GM10266 (cell line): Measurements from ENCODE around the gene LAMB1.

Source experiments
- DNase-seq: peaks from one replicate; pipeline ENCODE4 v3.0.0; 2012; ENCODE audit errors: extremely low spot score
- TF ChIP-seq, protein P1 (sequence below): IDR thresholded peaks from 2 replicates; pipeline ENCODE4 v1.5.1; 2012; ENCODE audit warnings: mild to moderate bottlenecking, low read depth; ENCODE audit not compliant: control insufficient read depth, insufficient read depth; ENCODE audit errors: missing control alignments

Gene LAMB1

DNA sequence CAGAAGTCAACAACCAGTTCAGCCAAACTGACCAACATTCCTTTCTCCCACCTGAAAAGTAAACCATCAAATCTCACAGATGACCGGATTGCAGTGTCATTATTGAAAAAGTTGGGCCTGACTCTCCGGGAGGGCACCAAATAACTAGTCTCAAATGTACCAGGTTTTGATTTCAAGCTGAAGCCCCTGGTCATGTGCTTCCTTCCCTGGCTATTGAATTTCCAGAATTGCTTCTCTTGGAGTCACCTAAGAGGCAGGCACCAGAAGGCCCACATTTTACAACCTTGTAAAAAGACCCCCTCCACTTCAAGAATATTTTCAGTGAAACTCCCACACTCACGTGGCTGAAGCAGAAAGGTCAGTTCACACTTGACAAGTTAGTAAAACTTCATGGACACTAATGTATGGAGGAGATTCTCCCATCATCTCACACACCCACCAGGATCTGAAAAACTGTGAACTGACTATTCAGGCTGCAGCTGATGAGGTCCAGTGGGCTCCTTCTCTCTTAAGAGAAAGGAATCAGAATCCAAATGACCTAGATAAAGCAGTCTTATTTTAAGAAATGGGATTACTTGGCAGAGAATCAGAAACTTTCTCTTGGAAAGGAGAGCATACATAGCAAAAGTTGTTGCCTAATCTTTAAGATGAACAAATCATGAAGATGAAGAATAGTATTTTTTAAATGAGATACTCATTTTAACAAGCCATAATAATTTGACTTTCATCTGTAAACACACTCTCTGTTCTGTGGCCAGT is 58.4 kb downstream of the LAMB1 start:
- no peak for DNase-seq
- TF ChIP-seq, protein P1, sequence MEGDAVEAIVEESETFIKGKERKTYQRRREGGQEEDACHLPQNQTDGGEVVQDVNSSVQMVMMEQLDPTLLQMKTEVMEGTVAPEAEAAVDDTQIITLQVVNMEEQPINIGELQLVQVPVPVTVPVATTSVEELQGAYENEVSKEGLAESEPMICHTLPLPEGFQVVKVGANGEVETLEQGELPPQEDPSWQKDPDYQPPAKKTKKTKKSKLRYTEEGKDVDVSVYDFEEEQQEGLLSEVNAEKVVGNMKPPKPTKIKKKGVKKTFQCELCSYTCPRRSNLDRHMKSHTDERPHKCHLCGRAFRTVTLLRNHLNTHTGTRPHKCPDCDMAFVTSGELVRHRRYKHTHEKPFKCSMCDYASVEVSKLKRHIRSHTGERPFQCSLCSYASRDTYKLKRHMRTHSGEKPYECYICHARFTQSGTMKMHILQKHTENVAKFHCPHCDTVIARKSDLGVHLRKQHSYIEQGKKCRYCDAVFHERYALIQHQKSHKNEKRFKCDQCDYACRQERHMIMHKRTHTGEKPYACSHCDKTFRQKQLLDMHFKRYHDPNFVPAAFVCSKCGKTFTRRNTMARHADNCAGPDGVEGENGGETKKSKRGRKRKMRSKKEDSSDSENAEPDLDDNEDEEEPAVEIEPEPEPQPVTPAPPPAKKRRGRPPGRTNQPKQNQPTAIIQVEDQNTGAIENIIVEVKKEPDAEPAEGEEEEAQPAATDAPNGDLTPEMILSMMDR = no peak

DNA sequence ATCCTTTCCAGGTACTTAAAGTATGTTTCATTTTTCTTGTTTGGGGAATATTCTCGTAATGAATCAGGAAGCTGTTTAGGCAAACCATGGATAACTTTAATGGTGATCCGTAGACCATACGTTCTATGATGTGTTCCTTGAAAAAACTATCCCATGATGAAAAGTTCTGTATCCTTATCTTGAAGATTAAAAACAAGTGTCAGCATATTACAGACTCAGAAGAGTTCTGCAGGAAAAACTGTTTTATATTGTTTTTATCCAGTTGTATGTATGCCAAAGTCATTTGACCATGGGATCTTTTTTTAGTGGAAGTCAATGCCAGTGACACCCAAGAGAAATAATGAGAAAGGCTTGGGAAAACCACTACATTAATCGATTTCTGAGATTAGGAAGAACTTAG is 59.9 kb downstream of the LAMB1 start:
- TF ChIP-seq, protein P1 = no peak
- DNase-seq = no peak

DNA sequence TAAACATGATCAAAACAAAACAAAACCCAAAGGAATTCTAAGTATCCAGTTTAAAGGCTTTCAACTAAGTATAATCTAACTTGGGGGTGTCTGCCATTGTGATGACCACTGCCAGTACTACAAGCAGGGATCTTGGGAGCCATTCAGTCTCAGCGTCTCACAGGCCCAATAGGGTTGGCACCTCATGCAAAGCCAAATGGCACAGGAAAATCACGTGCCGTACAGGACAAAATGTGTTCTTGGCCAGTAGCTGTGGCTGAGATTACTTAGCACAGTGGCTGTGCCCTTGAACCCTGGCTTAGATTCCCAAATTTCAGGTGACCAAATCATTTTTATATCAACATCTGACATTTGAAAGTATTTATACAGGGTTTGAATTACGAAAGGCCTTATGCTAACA is 62.0 kb downstream of the LAMB1 start:
- TF ChIP-seq, protein P1 = no peak
- no peak for DNase-seq

DNA sequence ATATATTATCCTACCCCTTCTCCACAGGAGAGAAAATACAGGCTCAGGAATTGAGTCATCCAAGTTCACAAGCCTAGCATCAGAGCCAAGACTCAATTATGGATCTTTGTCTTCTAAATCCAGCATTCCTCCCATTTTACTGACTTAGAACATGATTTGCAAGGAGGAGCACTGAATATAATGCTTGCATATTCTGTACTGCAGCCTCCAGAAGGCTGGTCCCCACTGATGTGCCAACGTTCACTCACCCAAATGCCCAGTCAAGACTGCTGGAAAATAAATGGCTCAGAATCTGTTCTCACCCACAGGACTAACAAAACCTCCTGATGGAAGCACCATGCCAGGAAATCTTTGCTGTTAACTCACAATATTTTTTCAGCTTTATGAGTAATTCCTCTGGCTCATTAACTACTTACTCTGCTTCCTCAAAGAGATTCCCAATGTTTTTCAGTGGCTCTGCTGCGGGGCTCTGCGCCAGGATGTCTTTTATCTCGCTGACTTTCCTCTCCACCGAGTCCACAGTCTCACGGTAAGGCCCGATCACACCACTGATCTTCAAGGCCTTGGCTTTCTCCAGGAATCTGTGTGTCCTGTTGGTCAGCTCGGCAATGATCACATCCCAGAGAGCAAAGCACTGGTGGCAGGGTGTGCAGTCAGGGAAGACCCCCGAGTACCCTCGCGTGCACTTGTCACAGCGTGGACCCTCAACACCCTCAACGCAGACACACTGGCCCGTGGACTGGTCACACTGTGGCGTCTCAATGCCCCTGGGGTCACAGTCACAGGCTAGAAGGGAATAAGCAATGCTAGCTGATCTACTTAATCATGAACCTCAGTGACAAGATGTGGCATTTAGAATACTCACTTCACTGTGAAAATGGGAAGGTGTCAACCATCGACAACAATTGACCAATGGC is 63.1 kb downstream of the LAMB1 start:
- TF ChIP-seq, protein P1 = no peak
- no peak for DNase-seq

DNA sequence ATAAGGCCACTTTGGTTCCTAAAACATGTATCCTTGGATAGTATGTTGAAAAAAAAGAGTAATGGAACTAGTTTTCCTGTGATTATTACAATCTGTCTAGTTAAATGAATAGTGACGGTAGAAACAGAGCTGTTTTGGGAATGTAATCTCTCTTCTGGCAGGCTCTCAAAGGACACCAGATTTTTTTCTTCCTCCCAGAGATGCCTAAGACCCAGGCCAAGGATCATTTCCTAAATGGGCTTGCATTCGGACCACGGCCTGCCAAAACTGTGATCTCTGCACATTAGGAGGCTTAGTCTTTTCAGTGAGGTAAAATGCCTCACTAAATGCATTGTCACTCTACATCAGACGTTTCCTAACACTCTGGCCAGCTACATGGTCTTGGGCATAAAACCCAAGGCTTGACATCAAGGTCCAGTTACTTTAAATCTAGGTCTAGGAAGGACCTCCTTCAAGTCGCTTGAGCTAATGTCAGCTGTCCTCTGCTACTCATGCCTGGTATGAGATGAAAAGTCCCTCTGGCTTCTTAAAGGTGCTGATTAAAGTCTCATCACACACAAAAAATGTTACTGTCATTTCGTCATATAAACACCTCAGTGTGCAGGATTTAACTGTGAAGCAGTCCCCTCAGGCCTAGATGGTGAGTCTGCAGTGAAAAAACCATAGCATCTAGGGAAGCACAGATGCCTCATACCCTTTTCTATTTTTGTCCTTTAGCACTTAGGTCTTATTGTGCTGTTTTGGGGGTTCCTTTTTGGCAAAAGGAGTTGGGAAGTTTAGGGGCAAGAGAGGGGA is 64.3 kb downstream of the LAMB1 start:
- no peak for DNase-seq
- TF ChIP-seq, protein P1 = no peak

DNA sequence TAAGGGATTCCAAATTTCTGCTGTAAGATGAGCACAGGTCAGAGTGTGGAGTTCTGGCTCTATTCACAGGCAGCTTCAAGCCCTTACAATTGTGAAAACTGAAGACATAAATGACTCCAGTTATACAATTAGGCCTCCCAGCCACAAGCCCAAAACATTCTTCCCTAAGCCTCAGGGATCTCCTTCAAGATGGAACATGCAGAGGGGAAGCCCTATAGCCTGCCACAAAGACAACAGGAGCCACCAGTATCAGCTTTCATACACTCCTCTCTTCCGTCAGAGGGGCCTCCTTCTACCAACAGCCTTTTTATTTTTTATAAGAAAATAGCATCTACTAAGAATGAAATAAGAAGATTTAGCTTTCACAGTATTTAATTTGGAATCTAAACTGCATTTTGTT is 65.4 kb downstream of the LAMB1 start:
- TF ChIP-seq, protein P1 = no peak
- no peak for DNase-seq
